ENCODE data around the gene PRDM16.

DNA sequence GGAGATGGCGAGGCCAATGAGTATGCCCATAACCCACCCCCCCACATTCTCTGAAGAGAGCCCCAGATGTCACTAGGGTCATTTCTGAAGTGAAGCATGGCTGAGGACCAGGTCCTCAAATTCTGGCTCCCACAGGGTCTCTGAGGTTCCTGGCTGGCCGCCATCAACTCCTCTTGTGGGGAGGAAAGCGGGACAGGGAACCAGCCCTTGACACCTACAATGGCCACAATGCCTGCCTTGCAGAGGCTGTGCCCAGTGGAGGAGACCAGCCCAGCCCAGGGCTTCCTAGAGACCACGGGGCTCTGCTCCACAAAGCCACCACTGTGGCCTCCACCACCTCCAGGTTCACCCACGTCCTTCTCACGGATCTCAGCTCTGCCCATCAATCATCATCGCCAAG lies 265.4 kb downstream of the PRDM16 start:
- no peak for TF ChIP-seq POLR2A (IDR thresholded peaks at IDR 0.05; ENCODE audit: low read length)
- TF ChIP-seq GATA1 (IDR thresholded peaks at IDR 0.05; ENCODE audit: low read depth, low read length): no peak

All from erythroblast (primary cell).